ENCODE measurements around the gene ANO1.

ANO1 gene

DNA sequence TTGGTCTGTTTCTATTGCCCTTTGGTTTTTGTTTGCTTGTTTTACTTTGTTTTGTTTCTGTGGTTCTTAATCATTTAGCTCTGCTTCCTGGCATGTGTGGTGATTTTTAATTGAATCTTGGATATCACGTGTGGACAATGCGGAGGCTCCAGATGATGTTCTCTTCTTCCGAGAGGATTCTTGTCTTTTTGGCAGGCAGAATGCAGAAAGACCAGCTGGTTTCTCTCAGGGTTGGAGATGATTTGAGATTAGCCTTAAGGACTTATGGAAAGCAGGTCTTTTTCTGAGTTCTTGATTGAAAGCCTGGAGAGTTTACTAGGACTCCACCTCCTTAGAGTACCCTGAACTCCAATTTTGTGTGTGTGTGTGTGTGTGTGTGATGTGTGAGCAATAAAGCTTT, 21.0 kb upstream of the ANO1 start:
- no peak for ATAC-seq
- peak; percentile 63; the same call in 1 of the 2 replicates for TF ChIP-seq TCF4 (CRISPR knock-in tag; IDR thresholded peaks at IDR 0.05; ENCODE audit: borderline replicate concordance)
- TF ChIP-seq GLIS3 (CRISPR knock-in tag; IDR thresholded peaks at IDR 0.05): no peak

GRCh38 chr11:70059971-70060370, 18.1 kb upstream of the ANO1 start:
- no peak for ATAC-seq

DNA sequence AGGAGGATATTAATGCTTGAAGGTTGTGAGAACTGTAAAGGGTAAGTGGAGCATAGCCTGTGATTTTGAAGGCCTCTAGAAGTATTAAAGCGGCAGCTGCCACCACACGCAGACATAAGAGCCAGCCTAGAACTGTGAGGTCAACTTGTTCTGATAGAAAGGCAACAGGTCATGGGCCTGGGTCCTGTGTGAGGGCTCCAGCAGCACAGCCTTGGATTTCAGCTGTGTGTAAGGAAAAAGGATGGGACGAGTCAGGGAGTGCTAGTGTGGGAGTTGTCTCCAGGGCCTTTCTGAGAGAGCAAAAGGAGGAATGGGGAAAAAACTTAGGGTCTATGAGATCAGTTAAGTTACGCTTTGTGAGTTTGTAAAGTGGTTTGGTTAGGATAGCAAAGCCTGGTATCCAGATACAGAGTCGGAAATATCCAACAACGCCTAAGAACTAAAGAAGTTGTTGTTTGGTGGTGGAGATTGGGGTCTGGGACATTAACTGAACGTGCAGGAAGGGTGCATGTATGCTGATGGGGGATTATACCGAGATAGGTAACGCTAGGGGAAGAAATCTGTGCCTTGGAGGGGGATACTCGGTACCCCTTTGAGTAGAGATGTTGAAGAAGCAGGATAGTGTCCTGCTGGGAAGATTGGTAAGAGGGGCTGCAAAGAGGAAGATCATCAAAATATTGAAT, 17.4 kb upstream of the ANO1 start:
- no peak for ATAC-seq

More at GRCh38 chr11:70059971-70060370, 18.1 kb upstream of the ANO1 start:
- TF ChIP-seq ZC3H10 (CRISPR knock-in tag; IDR thresholded peaks at IDR 0.05): no peak
- no peak for TF ChIP-seq ZNF70 (CRISPR knock-in tag; IDR thresholded peaks at IDR 0.05)

DNA sequence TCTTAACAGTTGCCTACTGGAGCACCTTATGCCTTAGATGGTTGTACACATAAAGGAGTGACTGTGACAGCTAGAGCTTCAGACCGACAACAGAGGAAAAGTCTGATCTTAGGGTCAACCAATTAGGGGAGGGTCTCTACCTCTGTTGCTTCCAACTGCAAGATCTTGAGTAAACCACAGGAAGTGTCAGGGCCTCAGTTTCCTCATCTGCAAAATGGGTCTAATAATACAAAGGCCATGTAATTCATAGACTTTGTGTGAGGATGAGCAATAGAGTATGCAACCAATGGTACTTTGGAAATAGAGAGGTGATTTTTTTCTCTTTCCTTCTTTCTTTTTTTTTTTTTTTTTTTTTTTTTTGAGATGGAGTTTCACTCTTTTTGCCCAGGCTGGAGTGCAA, 16.4 kb upstream of the ANO1 start:
- TF ChIP-seq SNAI2 (CRISPR knock-in tag; IDR thresholded peaks at IDR 0.05) (no peak), ESRRG (CRISPR knock-in tag; IDR thresholded peaks at IDR 0.05) (no peak), CSRNP3 (CRISPR knock-in tag; IDR thresholded peaks at IDR 0.05) (no peak), ZNF8 (CRISPR knock-in tag; IDR thresholded peaks at IDR 0.05) (no peak), TOX (CRISPR knock-in tag; IDR thresholded peaks at IDR 0.05; ENCODE audit: borderline replicate concordance) (no peak), CREB5 (CRISPR knock-in tag; IDR thresholded peaks at IDR 0.05; ENCODE audit: low read depth) (no peak), ZNF70 (CRISPR knock-in tag; IDR thresholded peaks at IDR 0.05) (no peak), PPARA (CRISPR knock-in tag; IDR thresholded peaks at IDR 0.05; ENCODE audit: borderline replicate concordance) (no peak), ISL1 (CRISPR knock-in tag; IDR thresholded peaks at IDR 0.05) (no peak), ARNTL (CRISPR knock-in tag; IDR thresholded peaks at IDR 0.05; ENCODE audit: borderline replicate concordance, low read depth) (no peak), TCF4 (CRISPR knock-in tag; IDR thresholded peaks at IDR 0.05; ENCODE audit: borderline replicate concordance) (no peak), ZFP30 (CRISPR knock-in tag; IDR thresholded peaks at IDR 0.05) (no peak), GLIS3 (CRISPR knock-in tag; IDR thresholded peaks at IDR 0.05) (no peak), CSDC2 (CRISPR knock-in tag; IDR thresholded peaks at IDR 0.05) (no peak)
- TF ChIP-seq, protein P1, sequence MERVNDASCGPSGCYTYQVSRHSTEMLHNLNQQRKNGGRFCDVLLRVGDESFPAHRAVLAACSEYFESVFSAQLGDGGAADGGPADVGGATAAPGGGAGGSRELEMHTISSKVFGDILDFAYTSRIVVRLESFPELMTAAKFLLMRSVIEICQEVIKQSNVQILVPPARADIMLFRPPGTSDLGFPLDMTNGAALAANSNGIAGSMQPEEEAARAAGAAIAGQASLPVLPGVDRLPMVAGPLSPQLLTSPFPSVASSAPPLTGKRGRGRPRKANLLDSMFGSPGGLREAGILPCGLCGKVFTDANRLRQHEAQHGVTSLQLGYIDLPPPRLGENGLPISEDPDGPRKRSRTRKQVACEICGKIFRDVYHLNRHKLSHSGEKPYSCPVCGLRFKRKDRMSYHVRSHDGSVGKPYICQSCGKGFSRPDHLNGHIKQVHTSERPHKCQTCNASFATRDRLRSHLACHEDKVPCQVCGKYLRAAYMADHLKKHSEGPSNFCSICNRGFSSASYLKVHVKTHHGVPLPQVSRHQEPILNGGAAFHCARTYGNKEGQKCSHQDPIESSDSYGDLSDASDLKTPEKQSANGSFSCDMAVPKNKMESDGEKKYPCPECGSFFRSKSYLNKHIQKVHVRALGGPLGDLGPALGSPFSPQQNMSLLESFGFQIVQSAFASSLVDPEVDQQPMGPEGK (CRISPR knock-in tag; IDR thresholded peaks at IDR 0.05; ENCODE audit: borderline replicate concordance): no peak
- TF ChIP-seq, protein P2, sequence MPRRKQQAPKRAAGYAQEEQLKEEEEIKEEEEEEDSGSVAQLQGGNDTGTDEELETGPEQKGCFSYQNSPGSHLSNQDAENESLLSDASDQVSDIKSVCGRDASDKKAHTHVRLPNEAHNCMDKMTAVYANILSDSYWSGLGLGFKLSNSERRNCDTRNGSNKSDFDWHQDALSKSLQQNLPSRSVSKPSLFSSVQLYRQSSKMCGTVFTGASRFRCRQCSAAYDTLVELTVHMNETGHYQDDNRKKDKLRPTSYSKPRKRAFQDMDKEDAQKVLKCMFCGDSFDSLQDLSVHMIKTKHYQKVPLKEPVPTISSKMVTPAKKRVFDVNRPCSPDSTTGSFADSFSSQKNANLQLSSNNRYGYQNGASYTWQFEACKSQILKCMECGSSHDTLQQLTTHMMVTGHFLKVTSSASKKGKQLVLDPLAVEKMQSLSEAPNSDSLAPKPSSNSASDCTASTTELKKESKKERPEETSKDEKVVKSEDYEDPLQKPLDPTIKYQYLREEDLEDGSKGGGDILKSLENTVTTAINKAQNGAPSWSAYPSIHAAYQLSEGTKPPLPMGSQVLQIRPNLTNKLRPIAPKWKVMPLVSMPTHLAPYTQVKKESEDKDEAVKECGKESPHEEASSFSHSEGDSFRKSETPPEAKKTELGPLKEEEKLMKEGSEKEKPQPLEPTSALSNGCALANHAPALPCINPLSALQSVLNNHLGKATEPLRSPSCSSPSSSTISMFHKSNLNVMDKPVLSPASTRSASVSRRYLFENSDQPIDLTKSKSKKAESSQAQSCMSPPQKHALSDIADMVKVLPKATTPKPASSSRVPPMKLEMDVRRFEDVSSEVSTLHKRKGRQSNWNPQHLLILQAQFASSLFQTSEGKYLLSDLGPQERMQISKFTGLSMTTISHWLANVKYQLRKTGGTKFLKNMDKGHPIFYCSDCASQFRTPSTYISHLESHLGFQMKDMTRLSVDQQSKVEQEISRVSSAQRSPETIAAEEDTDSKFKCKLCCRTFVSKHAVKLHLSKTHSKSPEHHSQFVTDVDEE (CRISPR knock-in tag; IDR thresholded peaks at IDR 0.05): no peak
- ATAC-seq: no peak

More for the DNA sequence above, 17.4 kb upstream of the ANO1 start:
- TF ChIP-seq RARB (CRISPR knock-in tag; IDR thresholded peaks at IDR 0.05) (no peak), GLIS3 (CRISPR knock-in tag; IDR thresholded peaks at IDR 0.05) (no peak), CSRNP3 (CRISPR knock-in tag; IDR thresholded peaks at IDR 0.05) (no peak)

All from SK-N-SH treated with all-trans-retinoic acid at 6 μM for 48 hours (cell line).